Measurements from ENCODE around the gene FGF6.

DNA sequence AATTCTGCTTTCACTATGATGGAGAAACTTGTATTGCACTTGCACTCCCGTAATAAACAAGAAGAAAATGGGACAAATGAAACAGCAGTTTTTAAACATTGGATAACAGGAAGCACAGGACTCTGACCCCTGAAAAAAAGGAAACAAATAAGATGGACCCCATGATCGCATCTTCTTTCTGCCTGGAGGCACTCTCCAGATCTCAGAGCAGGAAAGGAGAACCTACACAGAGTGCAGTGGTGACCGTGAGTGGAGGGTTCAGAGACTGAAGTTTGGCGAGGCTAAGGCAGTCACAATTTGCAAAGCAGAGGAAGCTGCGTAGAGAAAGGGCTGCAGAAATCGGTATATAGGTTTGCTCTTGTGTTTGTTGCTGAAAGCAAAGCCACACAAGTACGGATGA lies 6.1 kb upstream of the FGF6 start:
- TF ChIP-seq POLR2A (IDR thresholded peaks at IDR 0.05) (no peak), CTCF (IDR thresholded peaks at IDR 0.05) (no peak), EP300 (IDR thresholded peaks at IDR 0.05) (no peak), POLR2AphosphoS5 (IDR thresholded peaks at IDR 0.05) (no peak)

All from sigmoid colon (tissue), 4 donors.